Activated CD4-positive, CD25-positive, alpha-beta regulatory T cell treated with anti-CD3 and anti-CD28 coated beads, Interleukin-2, amount 50 U/mL, for 16 hours (primary cell): Measurements from ENCODE around the gene HIRIP3.

Experiments used
- DNase-seq: peaks from one replicate; pipeline ENCODE4 v3.0.0-alpha.2; 2020; ENCODE audit warnings: low read depth, low spot score

The HIRIP3 gene

DNA sequence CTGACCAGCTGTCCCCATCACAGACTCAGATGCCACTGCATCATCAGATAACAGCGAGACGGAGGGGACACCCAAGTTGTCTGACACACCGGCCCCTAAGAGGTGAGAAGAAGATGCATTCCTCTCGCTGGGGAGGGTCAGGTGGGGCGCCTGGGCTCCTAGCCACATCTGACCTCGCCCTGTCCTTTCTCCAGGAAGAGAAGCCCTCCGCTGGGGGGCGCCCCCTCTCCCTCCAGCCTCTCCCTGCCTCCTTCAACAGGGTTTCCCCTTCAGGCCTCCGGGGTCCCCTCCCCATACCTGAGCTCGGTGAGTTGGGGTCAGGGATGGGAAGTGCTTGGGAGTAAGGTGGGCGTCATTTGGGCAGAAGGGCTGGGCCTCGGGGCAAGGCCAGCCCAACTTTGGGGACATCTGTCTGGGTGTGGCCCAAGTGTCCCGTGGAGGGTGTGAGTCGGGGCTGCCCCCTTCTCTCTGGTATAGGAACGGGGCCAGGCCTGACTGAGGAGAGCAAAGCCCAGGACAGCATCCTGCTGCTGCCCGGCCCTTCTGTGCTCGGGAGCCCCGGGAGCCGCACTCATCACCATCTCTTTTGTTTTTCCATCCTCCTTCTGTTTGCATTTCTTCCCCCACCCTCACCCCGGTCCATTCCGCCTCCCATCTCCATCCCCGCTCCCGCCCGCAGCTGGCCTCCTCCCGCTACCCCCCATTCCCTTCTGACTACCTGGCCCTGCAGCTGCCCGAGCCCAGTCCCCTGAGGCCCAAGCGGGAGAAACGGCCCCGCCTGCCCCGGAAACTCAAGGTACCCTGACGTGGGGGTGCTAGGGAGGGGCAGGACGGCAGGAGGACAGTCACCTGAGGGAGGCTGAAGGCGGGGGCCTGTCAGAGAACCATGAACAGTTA lies 5.6 kb upstream of the HIRIP3 start:
- DNase-seq, result no peak

DNA sequence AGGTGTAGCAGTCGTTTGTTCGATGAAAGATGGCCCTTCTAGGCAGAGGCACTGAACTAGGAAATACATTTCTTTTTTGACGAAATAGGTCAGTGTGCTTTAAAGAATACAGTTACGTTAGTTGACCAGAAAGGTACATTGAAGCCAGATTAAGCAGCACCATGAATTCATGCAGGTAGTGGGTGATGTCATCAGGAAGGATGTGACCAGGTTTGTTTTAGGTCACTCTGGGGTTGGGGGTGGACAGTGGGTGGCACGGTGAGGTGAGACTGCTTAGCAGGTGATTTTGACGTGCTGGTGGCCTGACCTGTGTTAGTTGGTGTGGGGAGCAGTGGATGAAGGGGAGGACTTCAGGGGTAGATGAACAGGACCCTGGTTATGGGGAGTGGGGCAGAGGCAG lies 4.2 kb upstream of the HIRIP3 start:
- DNase-seq, result no peak

DNA sequence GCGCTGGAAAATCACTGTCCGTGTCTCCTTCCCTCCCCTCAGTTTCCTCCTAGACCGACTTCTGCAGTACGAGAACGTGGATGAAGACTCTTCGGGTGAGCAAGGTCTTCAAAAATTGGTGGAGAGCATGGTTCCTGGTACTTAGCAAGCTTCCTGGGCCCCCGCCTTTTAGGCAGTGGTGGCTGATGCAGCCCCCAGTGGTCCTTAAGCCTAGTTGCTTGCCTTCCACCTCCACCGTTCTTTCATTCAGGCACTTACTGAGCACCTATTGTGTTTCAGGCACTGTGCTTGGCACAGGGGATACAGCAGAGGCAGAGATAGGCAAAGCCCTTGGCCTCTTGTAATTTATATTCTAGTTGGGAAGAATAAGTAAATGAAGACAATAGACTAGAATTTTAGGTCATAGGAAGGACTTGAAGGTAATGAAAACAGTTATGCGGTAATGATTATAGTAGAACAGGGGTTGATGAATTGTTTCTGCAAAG lies 1.4 kb upstream of the HIRIP3 start:
- no peak for DNase-seq

DNA sequence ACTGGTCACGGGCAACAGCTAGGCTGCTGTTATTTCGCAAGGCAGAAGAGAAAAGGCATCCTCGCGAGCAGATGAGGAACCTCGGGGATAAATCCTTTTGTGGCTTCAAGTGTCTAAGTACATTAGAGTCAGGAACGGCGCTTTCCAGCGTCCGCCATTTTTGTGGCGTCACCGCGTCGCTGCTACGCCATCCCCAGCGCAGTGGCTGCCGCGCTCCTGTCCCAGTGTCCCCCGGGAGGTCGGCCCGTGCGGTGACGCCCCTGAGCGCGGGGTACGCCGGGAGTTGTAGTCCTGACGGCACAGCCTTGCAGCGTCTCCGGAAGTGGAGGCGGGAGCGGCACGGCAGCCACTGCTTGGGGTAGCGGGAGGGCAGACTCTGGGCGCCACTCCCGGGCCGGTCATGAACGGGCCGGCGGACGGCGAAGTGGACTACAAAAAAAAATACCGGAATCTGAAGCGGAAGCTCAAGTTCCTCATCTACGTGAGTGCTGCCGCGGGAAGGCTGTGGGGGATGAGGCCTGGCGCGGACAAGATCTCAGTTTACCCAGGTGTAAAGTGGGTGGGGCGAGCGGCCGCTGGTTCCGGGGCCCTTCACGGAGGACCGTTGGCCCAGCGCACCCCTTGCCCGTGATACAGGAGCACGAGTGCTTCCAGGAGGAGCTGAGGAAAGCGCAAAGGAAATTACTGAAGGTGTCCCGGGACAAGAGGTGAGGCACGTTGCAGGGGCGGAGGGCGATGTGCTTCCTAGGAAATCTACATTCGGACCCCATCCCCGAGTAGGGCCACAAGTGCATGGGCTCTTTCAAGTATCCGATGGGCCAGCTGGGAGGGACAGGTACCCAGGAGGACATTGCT lies 721 bp upstream of the HIRIP3 start, which contains the start of gene INO80E:
Gene INO80E, plus strand, starts transcription at position 331 of the 855 bp plus-strand sequence. Its CDS starts 70 bp downstream, at position 401.
- peak; percentile 100 for DNase-seq

DNA sequence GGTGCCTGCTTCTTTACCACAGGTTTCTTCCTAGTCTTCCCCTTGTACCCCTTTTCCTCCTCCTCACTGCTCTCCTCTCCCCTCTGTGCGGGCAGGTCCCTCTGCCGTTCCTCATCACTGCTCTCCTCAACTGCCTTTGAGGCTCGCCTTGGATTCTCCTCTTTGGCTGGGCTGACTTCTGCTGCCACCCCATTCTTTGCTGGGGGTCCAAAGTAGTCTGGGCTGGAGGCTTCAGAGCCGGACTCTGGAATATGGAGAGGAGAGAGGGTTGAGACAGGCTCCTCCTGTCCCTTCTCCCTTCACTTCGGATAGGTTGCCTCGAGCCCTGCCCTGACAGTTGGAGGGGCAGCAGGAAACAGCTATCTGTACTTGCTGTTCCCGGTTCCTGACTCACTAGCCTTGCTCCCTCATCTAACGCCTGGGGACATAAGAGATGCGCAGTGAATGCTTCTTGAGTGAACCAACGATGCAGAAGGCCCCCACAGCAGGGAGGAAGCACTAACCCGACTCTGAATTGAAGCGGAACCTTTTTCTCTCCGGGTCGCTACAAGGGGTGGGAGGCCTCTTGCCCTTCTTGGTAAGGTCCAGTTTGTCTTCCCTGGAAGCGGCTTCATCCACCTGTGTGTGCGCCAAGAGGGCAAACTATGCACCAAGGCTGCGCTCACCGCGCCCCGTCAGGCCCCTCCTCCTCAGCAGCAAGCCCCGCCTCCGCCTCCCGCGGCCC lies 655 bp downstream of the HIRIP3 start:
- no peak for DNase-seq

DNA sequence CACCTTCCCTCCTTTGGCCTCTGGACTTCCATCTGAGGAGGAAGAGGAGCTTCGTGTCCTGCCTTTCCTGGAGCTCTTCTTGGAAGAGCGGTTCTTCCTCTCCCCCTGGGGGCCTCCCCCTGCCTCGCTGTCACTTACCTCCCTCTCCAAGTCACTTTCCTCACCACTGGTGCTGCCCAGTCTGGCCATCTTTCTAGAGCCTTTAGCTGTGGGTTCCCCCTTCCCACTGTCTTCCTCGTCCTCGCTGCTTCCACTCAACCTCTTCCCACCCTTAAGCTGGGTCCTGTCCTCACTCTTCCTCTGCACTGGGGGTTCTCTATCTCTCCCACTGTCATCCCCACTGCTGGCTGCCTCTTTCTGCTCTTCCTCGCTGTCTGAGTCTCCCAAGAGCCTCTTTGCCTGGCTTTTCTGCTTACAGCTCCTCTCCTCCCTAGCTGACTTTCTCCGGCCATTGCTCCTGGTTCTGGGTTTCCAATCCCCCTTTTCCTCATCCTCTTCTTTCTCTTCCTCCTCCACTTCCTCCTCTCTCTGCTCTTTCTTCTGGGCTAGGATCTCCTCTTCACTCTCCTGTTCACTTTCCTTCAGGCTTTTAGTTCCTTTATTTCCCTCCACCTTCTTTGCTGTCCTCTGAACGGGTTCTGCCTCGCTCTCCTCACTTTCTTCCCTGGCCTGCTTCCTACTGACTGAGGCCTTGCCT lies 1.4 kb downstream of the HIRIP3 start:
- no peak for DNase-seq

DNA sequence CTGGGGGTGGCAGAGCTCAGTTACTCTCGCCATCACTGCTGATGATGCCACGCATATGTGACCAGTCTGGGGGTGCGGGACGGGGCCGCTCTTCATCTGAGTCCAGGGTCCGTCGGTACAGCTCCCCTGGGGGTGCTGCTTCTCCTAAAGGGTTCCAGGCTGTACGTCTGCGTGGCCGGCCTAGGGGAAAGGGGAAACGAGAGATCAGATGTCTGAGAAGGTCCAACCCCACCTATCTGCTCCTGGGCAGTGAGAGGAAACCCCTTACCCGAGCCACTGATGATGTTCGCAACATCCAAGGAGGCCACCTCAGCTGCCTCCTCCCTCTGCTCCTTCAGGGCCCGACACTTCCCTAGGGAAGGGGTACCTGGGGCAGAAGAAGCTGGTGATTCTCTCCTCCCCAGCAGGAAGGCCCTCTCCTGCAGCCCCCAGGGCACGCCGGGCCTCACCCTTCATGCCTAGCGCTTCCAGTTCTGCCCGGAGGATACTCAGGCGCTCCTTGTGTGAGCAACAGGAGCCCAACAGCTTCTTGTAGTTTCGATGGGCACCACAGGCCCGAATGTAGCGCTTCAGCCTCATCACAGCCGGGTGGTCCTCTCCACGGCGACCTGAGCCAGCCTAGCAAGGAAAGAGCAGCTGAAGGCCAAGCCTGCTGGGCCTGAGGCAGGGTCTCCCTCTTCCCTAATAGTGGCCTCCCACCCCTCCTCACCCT lies 2.1 kb downstream of the HIRIP3 start:
- DNase-seq, result no peak

DNA sequence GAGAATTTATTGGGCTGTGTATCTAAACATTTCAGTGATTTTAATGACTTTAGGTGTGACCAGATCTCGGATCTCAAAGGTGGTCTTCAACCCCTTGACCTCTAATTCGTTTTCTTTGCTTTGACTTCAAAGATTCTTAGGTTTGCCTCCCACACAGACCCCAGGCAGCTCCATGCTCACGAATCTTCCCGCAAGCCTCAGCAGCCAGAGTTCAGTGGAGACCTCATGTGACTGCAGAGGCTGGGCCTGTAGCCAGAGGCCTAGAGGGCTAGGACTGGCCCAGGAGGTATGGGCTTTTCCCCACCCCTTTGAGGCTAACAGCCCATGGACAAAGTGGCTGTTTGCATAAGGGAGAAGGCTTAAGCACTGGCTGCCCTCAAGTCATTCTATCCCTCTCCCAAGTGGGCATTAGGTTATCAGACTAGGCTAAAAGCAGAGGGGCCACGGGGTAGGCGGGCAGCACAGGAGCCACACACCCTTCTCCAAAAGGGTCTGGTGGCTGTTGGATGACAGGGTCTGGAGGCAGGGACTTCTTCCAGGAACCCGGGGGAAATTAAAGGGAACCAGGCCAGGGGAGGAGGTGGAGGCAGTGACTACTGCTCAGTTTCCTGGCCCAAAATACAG lies 3.0 kb downstream of the HIRIP3 start:
- DNase-seq, result no peak

DNA sequence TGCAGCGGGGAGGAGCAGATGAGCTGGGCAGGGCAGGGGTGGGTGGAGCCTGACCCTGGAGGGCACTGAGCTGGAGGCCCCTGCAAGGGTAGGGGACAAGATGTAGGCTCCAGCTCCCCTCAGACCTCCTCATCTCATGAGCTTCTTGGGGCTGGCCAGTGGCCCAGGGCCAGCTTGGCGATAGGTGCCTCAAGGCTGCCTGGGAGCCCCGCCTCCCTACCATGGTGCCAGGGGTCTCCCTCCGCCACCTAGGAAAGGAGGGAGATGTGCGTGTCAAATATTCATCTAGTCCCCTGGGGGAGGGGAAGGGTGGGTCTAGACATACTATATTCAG lies 3.9 kb downstream of the HIRIP3 start:
- no peak for DNase-seq

DNA sequence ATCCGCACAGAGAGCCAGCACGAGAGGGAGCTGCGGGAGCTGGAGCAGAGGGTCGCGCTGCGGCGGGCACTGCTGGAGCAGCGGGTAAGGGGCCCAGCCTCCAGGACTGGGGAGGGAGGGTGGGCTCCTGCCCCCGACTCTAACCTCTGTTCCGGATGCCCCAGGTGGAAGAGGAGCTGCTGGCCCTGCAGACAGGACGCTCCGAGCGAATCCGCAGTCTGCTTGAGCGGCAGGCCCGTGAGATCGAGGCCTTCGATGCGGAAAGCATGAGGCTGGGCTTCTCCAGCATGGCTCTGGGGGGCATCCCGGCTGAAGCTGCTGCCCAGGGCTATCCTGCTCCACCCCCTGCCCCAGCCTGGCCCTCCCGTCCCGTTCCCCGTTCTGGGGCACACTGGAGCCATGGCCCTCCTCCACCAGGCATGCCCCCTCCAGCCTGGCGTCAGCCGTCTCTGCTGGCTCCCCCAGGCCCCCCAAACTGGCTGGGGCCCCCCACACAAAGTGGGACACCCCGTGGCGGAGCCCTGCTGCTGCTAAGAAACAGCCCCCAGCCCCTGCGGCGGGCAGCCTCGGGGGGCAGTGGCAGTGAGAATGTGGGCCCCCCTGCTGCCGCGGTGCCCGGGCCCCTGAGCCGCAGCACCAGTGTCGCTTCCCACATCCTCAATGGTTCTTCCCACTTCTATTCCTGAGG lies 4.4 kb downstream of the HIRIP3 start:
- DNase-seq, result no peak

DNA sequence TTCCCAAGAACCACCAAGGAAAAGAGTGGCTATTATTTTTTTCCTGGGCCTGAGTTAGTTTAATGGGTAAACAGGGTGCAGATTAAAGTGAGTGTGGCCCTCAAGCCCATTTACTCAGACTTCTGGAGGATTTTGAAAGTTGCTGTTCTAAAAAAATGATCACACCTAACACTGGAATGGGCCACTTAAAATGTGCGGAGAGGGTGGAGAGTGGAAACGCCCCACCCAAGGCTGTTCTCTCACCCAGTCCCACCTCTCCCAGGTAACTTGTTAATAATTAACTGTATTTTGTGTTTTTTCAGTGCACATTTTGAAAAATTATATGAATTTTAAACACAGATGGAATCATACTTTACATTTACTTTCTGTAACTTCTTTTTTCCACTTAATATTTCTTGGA lies 5.4 kb downstream of the HIRIP3 start:
- DNase-seq, result no peak

DNA sequence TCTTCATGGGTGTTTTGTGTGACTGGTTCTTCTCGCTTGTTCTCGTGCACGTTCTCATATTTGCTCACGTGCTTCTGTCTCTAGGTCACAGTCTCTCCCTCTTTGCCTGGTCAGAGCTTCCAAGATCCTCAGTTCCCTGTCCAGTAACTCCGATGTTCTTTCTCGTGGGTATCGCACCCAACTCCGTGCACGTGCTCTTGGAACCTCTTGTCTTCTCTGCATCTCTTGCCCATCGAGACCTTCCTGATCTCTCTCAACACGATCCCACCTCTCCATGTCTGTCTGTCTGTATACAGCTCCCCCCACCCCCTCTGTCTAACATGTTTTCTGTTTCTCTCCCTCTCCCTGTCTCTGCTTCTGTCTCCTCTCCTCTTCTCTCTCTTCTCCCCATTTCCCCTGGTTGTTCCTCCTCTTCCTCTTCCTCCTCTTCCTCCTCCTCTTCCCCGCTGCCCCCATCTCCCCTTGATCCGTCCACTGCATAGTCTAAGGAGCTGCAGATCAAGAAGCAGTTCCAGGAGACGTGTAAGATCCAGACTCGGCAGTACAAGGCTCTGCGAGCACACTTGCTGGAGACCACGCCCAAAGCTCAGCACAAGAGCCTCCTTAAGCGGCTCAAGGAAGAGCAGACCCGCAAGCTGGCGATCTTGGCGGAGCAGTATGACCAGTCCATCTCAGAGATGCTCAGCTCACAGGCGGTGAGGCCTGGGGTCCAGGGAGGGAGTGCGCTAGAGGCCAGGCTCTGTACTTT lies 6.1 kb downstream of the HIRIP3 start:
- DNase-seq, result no peak

DNA sequence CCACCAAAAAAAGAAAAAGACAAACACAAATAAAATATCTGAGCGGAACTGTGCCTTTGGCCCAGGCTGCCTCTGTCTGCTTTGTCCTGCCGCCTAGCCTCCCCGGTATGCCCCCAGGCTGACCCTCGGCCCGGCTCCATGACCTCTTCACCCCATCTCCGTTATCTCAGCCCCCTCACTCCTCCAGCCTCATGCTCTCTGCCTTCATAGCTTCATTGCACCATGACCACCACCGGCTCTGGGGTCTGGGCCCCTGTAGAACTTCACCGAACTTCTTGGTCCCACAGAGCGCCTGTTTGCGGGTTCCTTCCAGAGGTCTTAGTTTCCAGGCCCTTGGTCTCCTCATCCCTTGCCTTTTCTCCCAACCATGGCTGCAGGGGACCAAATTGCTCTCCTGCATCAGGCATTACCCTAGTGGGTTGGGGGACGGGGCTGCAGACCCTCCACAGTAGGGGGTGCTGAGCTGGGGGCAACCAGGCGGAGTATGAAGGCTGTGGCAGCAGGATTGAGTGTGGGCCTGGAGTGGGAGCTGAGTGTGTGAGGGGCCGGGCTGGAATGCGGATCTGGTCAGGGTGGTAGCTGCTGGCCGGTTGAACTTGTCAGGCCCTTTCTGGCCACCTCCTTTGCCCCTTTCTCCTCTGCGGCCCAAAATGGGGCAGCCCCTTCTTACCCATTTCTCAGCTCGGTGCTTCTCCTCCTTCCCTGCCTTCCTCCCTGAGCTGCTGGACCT lies 6.9 kb downstream of the HIRIP3 start:
- DNase-seq, result no peak

DNA sequence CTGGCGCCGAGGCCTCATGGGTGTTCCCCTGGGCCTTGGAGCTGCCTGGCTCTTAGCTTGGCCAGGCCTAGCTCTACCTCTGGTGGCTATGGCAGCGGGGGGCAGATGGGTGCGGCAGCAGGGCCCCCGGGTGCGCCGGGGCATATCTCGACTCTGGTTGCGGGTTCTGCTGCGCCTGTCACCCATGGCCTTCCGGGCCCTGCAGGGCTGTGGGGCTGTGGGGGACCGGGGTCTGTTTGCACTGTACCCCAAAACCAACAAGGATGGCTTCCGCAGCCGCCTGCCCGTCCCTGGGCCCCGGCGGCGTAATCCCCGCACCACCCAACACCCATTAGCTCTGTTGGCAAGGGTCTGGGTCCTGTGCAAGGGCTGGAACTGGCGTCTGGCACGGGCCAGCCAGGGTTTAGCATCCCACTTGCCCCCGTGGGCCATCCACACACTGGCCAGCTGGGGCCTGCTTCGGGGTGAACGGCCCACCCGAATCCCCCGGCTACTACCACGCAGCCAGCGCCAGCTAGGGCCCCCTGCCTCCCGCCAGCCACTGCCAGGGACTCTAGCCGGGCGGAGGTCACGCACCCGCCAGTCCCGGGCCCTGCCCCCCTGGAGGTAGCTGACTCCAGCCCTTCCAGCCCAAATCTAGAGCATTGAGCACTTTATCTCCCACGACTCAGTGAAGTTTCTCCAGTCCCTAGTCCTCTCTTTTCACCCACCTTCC lies 7.9 kb downstream of the HIRIP3 start:
- DNase-seq, result no peak

DNA sequence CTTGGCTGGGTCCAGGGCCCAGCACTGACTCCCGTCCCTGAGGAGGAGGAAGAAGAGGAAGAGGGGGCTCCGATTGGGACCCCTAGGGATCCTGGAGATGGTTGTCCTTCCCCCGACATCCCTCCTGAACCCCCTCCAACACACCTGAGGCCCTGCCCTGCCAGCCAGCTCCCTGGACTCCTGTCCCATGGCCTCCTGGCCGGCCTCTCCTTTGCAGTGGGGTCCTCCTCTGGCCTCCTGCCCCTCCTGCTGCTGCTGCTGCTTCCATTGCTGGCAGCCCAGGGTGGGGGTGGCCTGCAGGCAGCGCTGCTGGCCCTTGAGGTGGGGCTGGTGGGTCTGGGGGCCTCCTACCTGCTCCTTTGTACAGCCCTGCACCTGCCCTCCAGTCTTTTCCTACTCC lies 8.5 kb downstream of the HIRIP3 start:
- DNase-seq, result no peak

DNA sequence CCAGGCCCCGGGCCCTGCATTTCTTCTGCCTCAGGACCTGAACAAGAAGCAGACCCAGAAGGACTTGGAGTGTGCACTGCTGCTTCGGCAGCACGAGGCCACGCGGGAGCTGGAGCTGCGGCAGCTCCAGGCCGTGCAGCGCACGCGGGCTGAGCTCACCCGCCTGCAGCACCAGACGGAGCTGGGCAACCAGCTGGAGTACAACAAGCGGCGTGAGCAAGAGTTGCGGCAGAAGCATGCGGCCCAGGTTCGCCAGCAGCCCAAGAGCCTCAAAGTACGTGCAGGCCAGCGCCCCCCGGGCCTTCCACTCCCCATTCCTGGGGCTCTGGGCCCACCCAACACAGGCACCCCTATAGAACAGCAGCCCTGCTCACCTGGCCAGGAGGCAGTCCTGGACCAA lies 9.2 kb downstream of the HIRIP3 start:
- no peak for DNase-seq

DNA sequence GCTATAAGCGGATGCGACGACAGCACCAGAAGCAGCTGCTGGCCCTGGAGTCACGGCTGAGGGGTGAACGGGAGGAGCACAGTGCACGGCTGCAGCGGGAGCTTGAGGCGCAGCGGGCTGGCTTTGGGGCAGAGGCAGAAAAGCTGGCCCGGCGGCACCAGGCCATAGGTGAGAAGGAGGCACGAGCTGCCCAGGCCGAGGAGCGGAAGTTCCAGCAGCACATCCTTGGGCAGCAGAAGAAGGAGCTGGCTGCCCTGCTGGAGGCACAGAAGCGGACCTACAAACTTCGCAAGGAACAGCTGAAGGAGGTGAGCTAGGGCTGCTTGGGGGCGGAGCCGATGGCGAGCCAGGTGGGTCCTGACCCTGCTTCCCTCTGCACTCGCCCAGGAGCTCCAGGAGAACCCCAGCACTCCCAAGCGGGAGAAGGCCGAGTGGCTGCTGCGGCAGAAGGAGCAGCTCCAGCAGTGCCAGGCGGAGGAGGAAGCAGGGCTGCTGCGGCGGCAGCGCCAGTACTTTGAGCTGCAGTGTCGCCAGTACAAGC lies 10.1 kb downstream of the HIRIP3 start:
- no peak for DNase-seq
